Measurements from ENCODE around the gene KCNJ6.

The KCNJ6 gene

DNA sequence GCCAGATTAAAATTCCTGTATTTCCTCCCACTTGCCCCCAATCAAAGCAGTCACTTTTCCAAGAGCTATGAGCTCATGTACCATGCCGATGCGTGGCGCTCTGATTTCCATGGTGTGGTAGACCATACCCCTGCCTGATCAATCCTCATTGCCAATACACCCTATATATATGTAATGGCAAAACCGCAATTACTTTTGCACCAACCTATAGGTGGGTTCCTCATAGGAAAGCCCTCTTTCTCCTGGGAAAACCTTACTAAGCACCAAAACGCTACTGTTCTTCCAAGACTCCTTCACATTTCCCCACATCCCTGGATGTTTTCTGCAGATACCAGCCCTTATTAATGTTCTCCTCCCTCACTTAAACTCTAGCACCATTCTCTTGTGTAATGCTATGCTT is 11.0 kb downstream of the KCNJ6 start:
- no peak for DNase-seq (ENCODE audit: low spot score)

DNA sequence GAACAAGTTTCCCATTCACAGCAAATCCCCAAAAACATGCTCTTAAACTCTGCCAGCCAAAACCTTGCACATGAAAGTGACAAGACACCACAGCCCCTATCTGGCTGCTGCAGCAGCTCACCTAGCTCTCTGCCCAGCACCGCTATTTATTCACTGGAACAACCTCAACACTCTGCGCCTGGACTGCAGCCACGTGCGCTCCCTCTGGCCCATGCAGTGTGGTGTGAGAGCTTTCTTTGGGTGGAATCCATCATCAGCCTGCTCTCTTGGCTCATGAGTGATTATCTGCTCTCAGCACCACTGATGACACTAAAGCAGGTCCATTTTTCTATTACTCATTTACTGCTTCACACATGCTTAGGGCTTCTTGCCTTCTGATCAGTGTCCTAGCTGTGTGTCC is 11.4 kb downstream of the KCNJ6 start:
- no peak for DNase-seq (ENCODE audit: low spot score)

DNA sequence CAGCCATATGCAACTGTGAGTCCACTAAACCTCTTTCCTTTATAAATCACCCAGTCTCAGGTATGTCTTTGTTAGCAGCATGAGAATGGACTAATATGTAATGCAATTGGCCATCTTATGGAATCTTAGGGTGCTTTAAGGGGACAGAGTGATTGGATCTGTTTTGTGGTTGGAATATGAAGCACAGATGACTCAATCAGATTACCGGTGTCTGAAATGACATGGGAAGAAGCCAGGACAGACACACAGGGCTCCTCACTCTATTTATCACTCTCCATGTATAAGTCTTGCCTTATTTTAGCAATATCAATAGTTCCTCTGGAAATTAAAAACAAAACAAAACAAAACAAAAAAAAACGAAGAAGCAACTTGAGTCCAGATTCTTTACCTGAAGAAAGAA is 12.9 kb downstream of the KCNJ6 start:
- DNase-seq (ENCODE audit: low spot score), result no peak

DNA sequence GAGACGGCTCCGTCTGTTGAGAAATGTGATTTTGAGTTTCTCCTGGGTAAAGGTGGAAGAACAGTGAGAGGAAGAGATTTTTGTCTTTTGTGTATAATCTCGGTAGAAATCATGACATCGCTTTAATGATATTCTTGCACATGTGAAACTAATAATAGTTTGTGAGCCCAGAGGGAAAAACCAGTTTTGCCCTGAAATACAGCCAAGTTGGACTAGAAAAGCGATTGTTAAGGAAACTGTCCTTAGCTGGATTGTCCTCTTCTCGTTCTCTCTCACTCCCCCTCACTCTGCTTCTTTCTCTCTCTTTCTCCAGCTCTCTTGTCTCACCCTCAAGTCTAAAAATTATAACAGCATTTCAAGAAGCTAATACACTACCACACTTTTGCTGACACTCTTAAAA is 17.1 kb downstream of the KCNJ6 start:
- DNase-seq (ENCODE audit: low spot score), result no peak

DNA sequence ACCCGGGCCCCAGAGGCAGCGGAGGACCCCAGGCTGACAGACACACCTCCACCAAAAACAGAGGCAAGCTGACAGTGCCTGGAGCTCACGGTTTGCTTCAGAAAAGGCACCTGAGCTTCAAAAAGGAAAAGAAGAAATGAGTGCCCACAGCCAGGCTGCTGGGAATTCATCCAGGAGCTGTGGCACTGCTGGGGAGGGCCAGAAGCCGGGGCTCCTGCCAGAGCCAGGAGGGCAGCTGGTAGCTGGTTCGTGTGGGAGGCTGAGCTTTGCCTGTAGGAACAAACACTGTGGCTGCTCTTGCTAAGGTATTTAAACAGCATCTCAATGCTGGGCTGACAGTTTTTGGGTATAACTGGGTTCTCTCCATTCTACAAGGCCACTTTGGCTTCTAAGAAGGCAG is 19.5 kb downstream of the KCNJ6 start:
- no peak for DNase-seq (ENCODE audit: low spot score)

DNA sequence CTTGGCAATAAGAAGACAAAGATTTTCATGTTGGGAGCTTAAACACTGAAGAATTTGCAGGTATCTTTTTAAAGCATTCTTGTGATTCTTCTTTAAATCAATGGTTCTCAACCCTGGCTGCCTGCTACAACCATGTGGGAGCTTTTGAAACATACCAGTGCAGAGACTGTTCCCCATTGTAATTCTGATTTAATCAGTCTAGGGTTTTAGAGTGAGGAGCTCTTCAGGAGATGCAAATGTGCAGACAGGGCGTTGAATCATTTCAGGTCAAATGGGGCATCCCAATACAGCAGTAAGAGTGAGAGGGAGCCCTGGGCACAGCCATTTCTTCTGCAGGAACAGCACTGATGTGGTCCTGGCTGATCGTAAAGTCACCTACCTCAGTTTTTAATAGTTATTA is 24.3 kb downstream of the KCNJ6 start:
- DNase-seq (ENCODE audit: low spot score), result no peak

DNA sequence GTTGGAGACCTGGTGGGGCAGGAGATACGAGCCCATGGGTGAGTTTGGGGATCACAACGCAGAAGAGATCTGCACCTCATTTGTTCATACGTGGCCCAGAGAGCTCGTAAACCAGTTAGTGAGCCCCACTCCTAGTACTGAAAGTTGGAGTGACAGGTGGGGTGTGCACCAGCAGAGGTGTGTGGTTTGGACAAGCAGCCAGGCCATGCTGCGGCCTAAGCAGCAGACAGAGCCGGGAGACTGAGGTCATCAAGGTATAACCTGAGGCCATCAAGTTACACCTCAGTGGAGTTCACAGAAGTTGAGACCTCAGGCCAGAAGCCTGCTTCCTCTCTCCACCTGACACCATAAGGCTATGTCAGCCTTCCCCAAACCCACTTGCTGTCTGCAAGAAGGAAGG is 27.6 kb downstream of the KCNJ6 start:
- DNase-seq (ENCODE audit: low spot score), result peak; percentile 51

DNA sequence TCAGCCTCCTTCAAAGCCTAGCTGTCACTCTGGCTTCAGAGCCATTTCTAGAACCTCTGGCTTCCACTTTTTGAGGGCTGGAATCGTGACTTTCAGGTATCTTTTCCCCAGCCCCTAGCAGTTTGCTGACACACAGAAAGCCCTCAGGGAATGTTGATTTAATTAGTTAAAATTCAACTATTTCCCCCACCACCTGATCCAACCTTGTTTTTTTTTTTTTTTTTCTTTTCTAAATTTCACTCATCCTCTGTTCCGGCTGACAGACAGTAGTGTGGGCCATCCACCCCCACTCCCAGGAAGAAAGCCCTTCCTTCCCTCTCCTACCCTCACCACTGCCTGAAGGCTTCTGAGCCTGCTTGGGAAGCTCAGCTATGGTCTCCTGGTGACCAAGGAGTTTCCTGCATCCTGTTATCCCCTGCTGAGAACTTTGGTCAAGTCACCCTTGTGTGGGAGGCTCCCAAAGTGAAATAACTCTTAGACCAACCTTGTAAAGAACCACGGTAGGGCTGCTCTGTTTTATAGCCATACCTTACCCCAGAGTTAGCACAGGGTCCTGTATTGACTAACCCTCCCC is 29.4 kb downstream of the KCNJ6 start:
- DNase-seq (ENCODE audit: low spot score), result no peak

DNA sequence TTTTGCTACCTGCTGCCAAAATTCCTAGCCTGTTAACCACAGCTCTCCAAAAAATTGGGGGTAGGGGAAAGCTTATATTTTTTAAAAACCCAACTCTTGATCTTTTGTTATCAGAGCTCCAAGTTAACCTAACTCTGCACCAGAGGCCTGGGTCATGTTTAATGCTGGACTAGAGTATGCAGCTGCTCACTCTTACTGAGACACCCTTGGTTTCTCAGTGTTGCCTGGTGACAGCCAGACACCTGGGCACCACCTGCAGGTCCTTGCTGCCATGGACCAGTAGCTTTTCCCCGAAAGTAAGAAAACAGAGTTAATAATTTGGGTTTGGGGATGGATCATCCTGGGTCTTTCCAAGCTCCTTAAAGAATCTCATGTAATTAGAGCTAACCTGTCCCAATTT is 30.1 kb downstream of the KCNJ6 start:
- no peak for DNase-seq (ENCODE audit: low spot score)

DNA sequence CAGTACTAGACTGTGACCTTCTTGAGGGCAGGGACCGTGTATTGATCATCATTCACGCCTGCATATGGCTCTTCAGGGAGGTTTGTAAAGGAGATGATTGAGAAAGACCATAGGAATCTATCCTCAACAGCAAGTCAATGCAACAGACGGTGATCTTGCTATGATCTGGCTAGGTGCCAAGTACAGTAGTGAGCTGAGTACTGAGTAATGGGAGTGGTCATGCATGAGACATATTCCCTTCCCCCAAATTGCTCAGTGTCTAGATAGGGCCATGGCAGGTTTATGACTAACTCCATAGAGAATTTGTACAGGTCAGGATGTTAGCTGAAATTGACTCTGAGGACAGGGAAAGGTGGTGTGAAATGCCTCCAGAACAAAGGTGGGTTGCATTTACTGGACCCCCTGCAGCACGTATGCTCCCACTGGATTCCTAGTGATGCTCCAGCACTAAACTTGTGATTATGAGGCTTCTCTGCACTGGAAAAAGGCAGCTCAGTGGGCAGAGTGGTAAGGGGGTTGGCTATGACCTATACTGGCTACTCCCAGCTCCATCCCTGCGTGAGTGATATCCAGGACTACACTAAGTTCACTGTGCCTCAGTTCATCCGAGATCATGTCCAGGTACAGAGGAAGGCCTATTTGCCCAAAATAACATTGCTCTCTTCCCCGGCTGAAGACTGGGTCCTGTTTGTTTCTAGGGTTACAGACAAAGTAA is 37.2 kb downstream of the KCNJ6 start:
- DNase-seq (ENCODE audit: low spot score), result no peak

DNA sequence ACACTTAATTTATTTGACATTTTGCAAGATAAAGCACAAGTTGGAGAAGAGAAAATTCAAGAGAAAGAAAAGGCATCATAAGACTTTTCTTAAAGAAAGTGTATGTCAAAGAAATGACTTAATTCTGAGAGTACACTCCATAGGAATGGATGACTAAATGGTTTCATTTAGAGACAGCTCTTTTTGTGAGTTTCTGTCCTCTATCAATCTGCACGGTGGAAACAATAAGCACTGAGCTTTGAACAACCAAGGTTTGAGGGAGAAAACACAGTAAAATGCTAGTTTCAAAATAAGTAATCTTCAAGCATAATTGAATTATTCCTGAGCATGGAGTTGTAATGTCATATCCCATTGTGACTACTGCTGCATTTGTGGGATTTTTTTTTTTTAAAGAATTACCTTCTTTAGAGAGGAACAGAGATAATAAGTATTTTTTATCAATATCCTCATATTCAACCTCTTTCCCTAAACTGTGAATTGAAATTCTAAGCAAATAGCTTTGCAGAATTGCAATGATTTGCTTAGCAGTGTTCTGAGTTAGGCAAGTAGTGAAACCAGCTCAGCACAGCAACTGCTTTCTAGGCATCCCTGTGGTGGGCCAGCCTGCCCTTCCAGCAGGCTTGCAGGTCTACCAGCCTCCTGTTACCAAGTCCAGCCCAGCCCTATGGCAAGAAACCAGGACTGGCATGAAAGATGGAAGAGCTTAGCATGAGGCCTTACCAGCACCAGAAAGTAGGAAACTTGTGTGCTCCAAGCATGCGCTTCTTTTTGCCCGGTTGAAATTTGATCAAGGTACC is 38.2 kb downstream of the KCNJ6 start:
- peak; percentile 44 for DNase-seq (ENCODE audit: low spot score)

DNA sequence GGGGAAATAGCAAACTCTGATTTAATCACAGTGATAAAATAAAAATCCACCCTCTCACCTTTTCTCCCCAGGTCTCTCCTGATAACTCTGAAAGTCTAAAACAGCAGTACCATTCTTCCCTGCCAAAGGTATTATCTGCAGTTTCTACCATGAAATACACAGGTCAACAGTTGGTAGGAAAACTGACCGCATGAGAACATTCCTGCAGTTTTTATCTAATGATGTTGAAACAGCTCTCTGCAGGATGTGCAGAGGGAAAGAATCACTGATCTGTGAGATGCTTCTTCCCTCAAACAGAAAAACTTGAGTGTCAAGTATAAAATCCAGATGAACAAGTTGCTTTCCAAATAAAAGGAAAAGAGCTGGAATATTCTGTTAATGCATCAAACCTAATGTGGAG is 39.1 kb downstream of the KCNJ6 start:
- no peak for DNase-seq (ENCODE audit: low spot score)

DNA sequence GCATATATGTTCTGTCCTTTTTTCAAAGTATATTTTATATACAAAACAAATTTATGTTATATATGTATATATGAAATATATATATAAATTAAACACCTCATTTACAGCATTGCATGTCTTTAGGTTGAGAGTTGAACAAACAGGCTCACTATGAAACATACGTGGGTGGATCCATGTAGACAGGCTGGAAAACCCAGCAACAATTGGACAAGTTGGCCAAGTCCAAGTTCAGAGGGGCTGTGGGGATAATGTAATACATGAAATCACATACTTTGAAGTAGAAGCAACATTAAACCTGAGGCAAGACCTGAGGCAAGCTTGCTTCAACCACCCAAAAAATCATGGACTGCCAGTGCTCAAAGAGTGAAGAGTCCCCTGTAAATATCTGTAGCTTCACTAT is 39.7 kb downstream of the KCNJ6 start:
- DNase-seq (ENCODE audit: low spot score), result no peak

DNA sequence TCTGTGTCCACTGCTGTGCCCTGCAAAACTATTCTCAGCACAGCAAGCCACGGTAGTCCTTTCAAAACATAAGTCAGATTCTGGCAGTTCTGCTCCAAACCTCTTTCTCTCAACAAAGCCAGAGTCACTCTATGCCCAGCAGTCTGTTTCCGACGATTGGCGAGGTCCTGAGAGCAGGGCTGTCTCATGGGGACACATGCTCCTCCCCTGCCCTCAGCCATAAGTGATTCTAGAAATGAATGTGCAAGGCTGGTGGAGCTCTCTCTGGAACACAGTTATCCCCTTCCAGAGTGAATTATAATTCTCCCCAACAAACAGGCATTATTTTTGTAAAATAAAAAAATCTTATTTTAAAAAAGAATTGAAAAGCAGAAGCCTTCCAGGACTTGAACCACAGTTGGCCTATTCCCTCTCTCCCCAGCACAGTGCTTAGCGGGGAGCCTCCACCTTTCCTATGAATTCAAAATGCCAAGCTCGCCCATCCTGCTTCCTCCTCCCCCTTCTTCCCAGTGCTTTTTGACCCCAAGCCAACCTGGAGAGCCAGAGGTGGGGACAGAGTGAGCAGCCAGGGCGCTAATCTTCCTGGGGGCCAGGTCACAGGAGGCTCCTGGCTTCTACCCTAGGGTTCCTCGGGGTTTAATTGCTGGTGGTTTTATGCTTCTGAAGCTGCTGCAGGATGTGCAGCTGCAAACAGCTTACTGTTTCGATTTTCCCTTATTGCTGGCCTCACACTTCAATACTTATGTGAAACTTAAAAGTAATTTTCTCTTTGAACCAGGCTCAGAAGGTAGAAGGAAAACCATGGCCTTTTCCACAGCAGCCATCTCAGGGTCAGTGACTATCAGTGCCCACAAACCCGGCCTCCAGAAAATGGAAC is 41.1 kb downstream of the KCNJ6 start:
- no peak for DNase-seq (ENCODE audit: low spot score)

DNA sequence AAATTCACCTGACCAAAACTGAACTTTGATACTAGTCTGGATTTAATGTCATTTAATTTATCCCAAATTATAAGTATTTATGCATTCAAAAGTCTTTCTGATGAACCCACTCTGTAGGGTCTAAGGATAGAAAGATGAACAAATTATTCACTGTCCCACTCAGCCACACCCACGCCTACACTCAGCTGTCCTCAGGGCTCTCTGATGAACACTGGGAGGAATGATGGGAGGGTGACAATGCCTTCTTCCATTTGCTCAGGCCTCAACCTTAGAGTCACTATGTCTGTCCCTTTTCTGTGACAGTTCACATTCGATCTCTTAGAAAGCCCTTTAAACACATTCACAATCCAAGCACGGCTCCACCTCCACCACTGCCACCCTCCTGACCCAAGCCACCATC is 41.8 kb downstream of the KCNJ6 start:
- peak; percentile 20 for DNase-seq (ENCODE audit: low spot score)

DNA sequence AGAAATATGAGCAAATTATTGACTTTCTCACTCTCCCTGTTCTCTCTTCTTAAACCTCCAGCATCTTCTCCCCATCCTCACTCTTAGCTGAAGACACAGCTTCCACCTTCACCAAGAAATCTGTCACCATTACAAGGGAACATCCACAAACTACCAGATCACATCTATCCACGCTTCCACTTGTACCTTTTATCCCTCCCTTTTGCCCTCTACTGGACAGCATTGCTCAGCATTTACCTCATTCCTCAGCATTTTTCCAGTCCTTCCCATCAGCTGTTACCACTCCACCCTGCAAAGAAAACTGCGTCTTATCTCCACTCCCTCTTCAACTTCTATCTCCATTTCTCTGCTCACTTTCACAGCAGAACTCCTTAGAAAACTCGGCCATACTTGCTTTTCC is 42.6 kb downstream of the KCNJ6 start:
- no peak for DNase-seq (ENCODE audit: low spot score)

DNA sequence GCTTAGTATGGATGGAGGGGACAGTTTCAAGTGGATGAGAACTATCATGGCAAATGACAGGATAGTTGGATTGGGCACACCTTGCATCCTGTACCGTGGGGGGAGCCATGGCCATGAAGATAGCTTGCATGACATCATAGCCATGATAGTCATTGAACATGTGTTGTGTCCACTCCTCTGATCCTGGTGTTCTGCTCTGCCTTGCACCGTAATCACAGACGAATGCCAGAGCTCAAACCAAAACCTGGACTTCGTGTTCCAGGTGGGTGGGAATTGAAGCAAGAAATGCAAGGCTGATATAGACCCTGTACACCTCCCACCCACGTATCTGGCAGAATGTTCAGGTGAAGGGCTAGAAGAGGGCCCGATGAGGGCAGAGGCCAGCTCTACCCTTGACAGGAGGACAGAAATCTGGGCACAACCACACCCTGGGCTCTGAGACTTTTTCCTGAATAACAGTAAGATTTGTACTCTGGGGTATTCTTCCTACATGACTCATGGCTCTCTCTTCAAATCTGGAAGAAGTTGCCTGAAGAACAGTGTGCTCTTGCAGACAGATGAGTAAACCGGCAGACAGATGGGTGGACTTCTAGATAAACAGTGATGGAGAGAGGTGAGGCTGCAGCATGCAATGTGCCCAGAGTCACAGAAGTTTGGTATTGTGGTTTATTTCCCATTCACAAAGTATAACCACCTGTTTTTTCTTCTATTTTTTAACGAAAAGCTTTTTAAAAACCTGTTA is 45.0 kb downstream of the KCNJ6 start:
- DNase-seq (ENCODE audit: low spot score), result no peak

DNA sequence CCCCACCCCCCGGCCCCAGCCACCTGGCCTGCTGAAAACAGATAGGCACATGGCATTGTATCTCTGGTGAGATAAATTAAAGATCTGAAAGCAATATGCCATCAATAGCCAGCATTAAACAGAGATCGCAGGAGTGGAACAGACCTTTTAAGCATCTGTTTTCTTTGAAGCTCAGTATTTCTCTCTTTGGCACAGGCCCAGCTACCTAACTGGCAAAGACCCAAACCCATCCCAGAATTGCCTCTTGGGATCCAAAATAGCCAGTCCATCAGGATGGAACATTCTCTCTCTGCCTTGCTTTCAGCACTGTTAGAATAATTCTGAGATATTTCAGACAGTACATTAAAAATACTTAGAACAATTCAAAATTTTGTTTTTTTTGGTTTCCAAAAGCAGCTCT is 46.0 kb downstream of the KCNJ6 start:
- DNase-seq (ENCODE audit: low spot score), result no peak

DNA sequence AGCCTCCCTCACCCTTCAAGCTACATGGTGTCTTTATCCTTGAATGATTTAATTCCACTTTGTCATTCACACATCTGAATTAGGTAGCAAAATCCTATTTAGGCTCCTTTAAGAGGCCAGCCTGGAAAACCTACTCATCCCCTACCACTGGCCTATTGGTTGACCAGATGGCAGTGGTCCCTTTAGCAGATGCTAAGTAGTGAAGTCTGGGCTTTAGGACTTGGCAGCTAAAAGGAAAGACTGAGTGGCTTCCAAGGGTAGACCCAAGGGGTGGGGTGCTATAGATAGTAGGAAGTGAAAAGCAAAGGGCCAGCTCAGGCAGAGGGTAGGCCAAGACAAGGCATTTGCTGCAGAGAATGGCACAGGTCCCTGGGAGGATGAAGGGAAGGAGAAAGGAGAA is 46.6 kb downstream of the KCNJ6 start:
- DNase-seq (ENCODE audit: low spot score), result no peak

DNA sequence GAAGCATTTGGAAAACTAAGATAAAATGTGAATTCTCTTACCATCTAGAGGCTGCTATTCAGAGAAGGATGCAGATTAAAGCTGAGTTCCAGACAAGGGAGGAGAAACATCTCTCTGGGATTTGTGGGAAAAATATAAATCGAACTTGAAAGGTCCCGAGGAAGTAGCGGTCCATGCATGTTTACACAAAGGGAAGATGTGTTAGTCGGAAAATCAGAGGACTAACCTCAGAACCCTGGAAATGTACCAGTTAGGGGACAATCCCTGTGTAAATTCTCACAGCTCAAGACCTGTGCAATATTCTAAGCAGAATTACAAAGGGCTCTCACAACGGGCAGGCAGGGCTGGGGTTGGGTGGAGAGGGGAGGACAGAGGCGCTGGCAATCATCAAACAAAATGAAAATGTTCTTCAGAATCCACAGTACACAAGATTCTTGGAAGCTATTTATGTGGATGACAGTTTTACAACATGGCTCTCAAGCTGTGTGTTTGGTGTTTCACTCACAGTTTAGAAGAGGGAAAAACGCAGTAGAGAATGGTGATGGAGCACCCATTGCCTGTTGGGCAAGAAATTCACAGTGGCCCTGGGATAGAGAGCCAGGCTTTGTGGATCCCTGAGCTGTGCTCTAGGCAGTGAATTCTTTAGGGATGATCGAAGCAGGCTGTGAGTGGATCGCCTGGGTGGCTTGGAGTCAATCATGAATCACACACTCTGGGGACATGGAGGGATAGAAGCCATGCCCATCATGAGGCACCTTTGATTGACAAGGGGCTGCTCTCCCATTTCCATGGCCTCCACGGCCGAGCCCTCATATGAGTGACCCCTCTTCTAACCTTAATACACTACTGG is 47.6 kb downstream of the KCNJ6 start:
- DNase-seq (ENCODE audit: low spot score), result peak; percentile 44

DNA sequence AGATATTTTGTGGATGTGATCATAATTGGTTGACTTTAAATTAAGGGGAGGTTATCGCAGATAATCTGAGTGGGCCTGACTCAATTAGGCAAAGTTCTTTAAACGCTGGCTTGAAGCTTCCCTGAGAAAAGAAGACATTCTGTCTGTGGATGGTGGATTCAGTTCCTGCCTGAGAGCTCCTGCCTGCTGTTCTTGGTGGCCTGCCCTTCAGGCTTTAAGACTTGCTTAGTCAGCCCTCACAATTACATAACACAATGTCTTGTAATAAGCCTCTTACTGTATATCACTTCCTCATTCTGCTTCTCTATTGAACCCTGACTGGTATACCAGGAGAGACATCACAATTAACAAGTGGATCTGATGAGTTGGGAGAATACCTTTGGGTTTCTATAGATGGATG is 50.2 kb downstream of the KCNJ6 start:
- no peak for DNase-seq (ENCODE audit: low spot score)
